SHP77 treated with DMSO at 0.1 percent for 48 hours (cell line): ENCODE data around the gene ATF1.

Experiments used
- DNase-seq: peaks from one replicate; lab custom pipeline; 2025; lab: John Stamatoyannopoulos, UW

The ATF1 gene

GRCh38 chr12:50763639-50764285 is at the start of gene ATF1:
Gene ATF1, plus strand, starts transcription at chr12:50764101. Its CDS starts 16,045 bp downstream, at chr12:50780146.
- peak; percentile 83 for DNase-seq

GRCh38 chr12:50715174-50715573 is 48.7 kb upstream of the ATF1 start:
- no peak for DNase-seq

GRCh38 chr12:50718760-50719159 is 45.1 kb upstream of the ATF1 start:
- DNase-seq = no peak

GRCh38 chr12:50720085-50720484 is 43.8 kb upstream of the ATF1 start:
- DNase-seq = no peak

GRCh38 chr12:50720501-50720900 is 43.4 kb upstream of the ATF1 start:
- no peak for DNase-seq

- DNase-seq = no peak
These were observed 40.0 kb upstream of the ATF1 start for GRCh38 chr12:50723865-50724264.

GRCh38 chr12:50725011-50725942 is 38.6 kb upstream of the ATF1 start:
- DNase-seq = no peak

GRCh38 chr12:50727466-50727865 is 36.4 kb upstream of the ATF1 start:
- DNase-seq = no peak

GRCh38 chr12:50728417-50728816 is 35.5 kb upstream of the ATF1 start:
- DNase-seq = no peak

GRCh38 chr12:50728841-50729240 is 35.1 kb upstream of the ATF1 start:
- DNase-seq = no peak

GRCh38 chr12:50732591-50732990 is 31.3 kb upstream of the ATF1 start:
- DNase-seq = no peak

GRCh38 chr12:50733706-50734105 is 30.2 kb upstream of the ATF1 start:
- no peak for DNase-seq

GRCh38 chr12:50734409-50735263 is 29.3 kb upstream of the ATF1 start:
- DNase-seq = no peak

- DNase-seq = no peak
These were observed 24.3 kb upstream of the ATF1 start for GRCh38 chr12:50739611-50740010.

- no peak for DNase-seq
These were observed 23.6 kb upstream of the ATF1 start for GRCh38 chr12:50740307-50740706.

- DNase-seq = no peak
These were observed 21.1 kb upstream of the ATF1 start for GRCh38 chr12:50742776-50743175.

- no peak for DNase-seq
These were observed 18.0 kb upstream of the ATF1 start for GRCh38 chr12:50745861-50746260.

- DNase-seq = no peak
These were observed 17.5 kb upstream of the ATF1 start for GRCh38 chr12:50746431-50746830.

GRCh38 chr12:50747817-50748216 is 16.1 kb upstream of the ATF1 start:
- DNase-seq = no peak

- no peak for DNase-seq
These were observed 14.4 kb upstream of the ATF1 start for GRCh38 chr12:50749459-50749882.

- DNase-seq = no peak
These were observed 13.5 kb upstream of the ATF1 start for GRCh38 chr12:50750366-50750765.
